Gastrocnemius medialis (tissue), 4 donors: ENCODE data around the gene PPAN.

ENCODE experiments used
- POLR2A ChIP-seq, 2 donors: fragments of 450-650 bp; IDR thresholded peaks; one replicate each; pipeline ENCODE4 v1.6.1; 2017; ENCODE audit warnings: antibody characterized with exemption in 2 of 2, mild to moderate bottlenecking in 2 of 2, moderate library complexity in 2 of 2
- TF ChIP-seq, protein P1 (sequence below), 5 experiments: fragments of 450-650 bp in 3 of 5; fragments of 200-600 bp in 2 of 5; sonication (generic) in 2 of 5; IDR thresholded peaks in 4 of 5; conservative IDR thresholded peaks in 1 of 5; 1 replicate in 4 of 5; 2 replicates in 1 of 5; pipeline ENCODE4 v1.5.1; 2016 to 2019; ENCODE audit warnings: antibody characterized with exemption in 5 of 5, mild to moderate bottlenecking in 3 of 5, moderate library complexity in 3 of 5

DNA sequence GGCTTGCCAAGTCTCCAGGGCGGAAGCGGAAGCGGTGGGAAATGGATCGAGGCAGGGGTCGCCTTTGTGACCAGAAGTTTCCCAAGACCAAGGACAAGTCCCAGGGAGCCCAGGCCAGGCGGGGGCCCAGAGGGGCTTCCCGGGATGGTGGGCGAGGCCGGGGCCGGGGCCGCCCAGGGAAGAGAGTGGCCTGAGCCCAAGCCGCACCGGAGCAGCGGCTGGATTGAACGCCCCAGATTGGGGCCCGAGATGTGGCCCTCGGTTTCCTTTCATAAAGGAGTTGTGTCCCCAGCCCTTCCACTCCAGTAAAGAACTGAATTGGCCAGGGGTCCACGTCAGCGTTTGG, 4.8 kb downstream of the PPAN start:
- TF ChIP-seq POLR2A (IDR thresholded peaks at IDR 0.05) = no peak
- TF ChIP-seq, protein P1, sequence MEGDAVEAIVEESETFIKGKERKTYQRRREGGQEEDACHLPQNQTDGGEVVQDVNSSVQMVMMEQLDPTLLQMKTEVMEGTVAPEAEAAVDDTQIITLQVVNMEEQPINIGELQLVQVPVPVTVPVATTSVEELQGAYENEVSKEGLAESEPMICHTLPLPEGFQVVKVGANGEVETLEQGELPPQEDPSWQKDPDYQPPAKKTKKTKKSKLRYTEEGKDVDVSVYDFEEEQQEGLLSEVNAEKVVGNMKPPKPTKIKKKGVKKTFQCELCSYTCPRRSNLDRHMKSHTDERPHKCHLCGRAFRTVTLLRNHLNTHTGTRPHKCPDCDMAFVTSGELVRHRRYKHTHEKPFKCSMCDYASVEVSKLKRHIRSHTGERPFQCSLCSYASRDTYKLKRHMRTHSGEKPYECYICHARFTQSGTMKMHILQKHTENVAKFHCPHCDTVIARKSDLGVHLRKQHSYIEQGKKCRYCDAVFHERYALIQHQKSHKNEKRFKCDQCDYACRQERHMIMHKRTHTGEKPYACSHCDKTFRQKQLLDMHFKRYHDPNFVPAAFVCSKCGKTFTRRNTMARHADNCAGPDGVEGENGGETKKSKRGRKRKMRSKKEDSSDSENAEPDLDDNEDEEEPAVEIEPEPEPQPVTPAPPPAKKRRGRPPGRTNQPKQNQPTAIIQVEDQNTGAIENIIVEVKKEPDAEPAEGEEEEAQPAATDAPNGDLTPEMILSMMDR (IDR thresholded peaks at IDR 0.05 in 4 of 5, conservative IDR thresholded peaks at IDR 0.05 in 1 of 5) = no peak
